HepG2 (cell line): Measurements from ENCODE around the gene MYL6B. TPM values are rescaled to one million over a fixed set of nuclear protein-coding genes. Genes with fewer than 3 reads are reported as not detected.
A peak's percentile ranks its signal among the peaks of the same experiment; 100 is the strongest.

ENCODE experiments used
- GABPA ChIP-seq, 2 experiments: IDR thresholded peaks; 2 replicates each; pipeline ENCODE4 v1.6.1; 2011 to 2016; ENCODE audit warnings: low read depth in 2 of 2, low read length in 1 of 2, missing biosample characterization in 1 of 2, missing genetic modification characterization in 1 of 2
- HNRNPLL ChIP-seq: fragments of 200-400 bp; formaldehyde crosslinking; IDR thresholded peaks from 2 replicates; pipeline ENCODE4 v1.6.1; 2017; ENCODE audit warnings: mild to moderate bottlenecking, low read depth, low read length; ENCODE audit not compliant: poor library complexity, severe bottlenecking
- MYNN ChIP-seq: sonication (generic); formaldehyde crosslinking; IDR thresholded peaks from 2 replicates; pipeline ENCODE4 v1.4.0; 2020; ENCODE audit warnings: mild to moderate bottlenecking, low read depth, missing genetic modification reagents
- U2AF2 ChIP-seq: fragments of 200-400 bp; formaldehyde crosslinking; IDR thresholded peaks from 2 replicates; pipeline ENCODE4 v1.6.1; 2017; ENCODE audit warnings: low read depth, mild to moderate bottlenecking, low read length
- USF2 ChIP-seq, 2 experiments: sonication (generic) in 1 of 2; formaldehyde crosslinking in 1 of 2; IDR thresholded peaks; 2 replicates each; pipeline versions ENCODE4 v1.5.1 to v1.6.1; 2011 to 2020; ENCODE audit warnings: borderline replicate concordance in 1 of 2, low read depth in 1 of 2, low read length in 1 of 2, mild to moderate bottlenecking in 1 of 2, missing genetic modification reagents in 1 of 2, moderate library complexity in 1 of 2
- ZBTB21 ChIP-seq: sonication (generic); formaldehyde crosslinking; IDR thresholded peaks from 2 replicates; pipeline ENCODE4 v1.4.0; 2020; ENCODE audit warnings: missing genetic modification reagents
- ZBTB44 ChIP-seq: sonication (generic); formaldehyde crosslinking; IDR thresholded peaks from 2 replicates; pipeline ENCODE4 v1.4.0; 2020; ENCODE audit warnings: missing genetic modification reagents
- ZFP36L1 ChIP-seq: sonication (generic); formaldehyde crosslinking; IDR thresholded peaks from 2 replicates; pipeline ENCODE4 v1.8.0; 2022; ENCODE audit warnings: mild to moderate bottlenecking, missing genetic modification reagents, moderate library complexity
- ZNF101 ChIP-seq: sonication (generic); formaldehyde crosslinking; IDR thresholded peaks from 2 replicates; pipeline ENCODE4 v1.4.0; 2020; ENCODE audit warnings: mild to moderate bottlenecking, low read depth, missing genetic modification reagents, borderline replicate concordance
- ZNF121 ChIP-seq: sonication (generic); formaldehyde crosslinking; IDR thresholded peaks from 2 replicates; pipeline ENCODE4 v1.5.0; 2020; ENCODE audit warnings: mild to moderate bottlenecking, missing genetic modification reagents
- ZNF253 ChIP-seq: sonication (generic); formaldehyde crosslinking; IDR thresholded peaks from 2 replicates; pipeline ENCODE4 v1.8.0; 2022; ENCODE audit warnings: mild to moderate bottlenecking, missing genetic modification reagents, borderline replicate concordance
- ZNF543 ChIP-seq: sonication (generic); formaldehyde crosslinking; IDR thresholded peaks from 2 replicates; pipeline ENCODE4 v1.4.0; 2020; ENCODE audit warnings: mild to moderate bottlenecking, missing genetic modification reagents
- polyA plus RNA-seq, 8 experiments: library from polyadenylated mRNA; depleted of rRNA in 3 of 8; stranded (reverse) in 7 of 8; unstranded in 1 of 8; fragments of >200 nt; fragmentation: Illumina TruSeq in 4 of 8; extraction: Trizol in 4 of 8; gene quantifications; 2 replicates each; pipeline versions ENCODE4 v1.2.1 to v1.2.3, GENCODE V29; 2011 to 2016; ENCODE audit warnings: low read depth in 4 of 8, missing spikeins in 1 of 8, mixed read lengths in 1 of 8; ENCODE audit not compliant: insufficient read depth in 1 of 8
- total RNA-seq, 5 experiments: library from RNA; depleted of rRNA; stranded (reverse); fragments of >200 nt; fragmentation: Illumina TruSeq; extraction: Trizol; gene quantifications; 2 replicates each; pipeline ENCODE4 v1.2.3, GENCODE V29; 2016; ENCODE audit warnings: low read depth in 1 of 5
- TF ChIP-seq, protein P1 (sequence below): sonication (generic); formaldehyde crosslinking; IDR thresholded peaks from 2 replicates; pipeline ENCODE4 v1.4.0; 2020; ENCODE audit warnings: mild to moderate bottlenecking, missing genetic modification reagents
- TF ChIP-seq, protein P2 (sequence below): IDR thresholded peaks from 2 replicates; pipeline ENCODE4 v1.6.1; 2018; ENCODE audit warnings: missing genetic modification reagents, mild to moderate bottlenecking, missing compliant biosample characterization
- TF ChIP-seq, protein P3 (sequence below): sonication (generic); formaldehyde crosslinking; IDR thresholded peaks from 2 replicates; pipeline ENCODE4 v1.8.1; 2023; ENCODE audit warnings: missing genetic modification reagents, mild to moderate bottlenecking, borderline replicate concordance
- TF ChIP-seq, protein P4 (sequence below): sonication (generic); formaldehyde crosslinking; IDR thresholded peaks from 2 replicates; pipeline ENCODE4 v1.4.0; 2020; ENCODE audit warnings: missing genetic modification reagents, mild to moderate bottlenecking, borderline replicate concordance

Gene MYL6B
- total and polyA plus RNA-seq, 2 of the 13 experiments (the other 11 are each of a cell fraction or from before 2014, with no cell fraction given) = 75.7 to 88.7 TPM

DNA sequence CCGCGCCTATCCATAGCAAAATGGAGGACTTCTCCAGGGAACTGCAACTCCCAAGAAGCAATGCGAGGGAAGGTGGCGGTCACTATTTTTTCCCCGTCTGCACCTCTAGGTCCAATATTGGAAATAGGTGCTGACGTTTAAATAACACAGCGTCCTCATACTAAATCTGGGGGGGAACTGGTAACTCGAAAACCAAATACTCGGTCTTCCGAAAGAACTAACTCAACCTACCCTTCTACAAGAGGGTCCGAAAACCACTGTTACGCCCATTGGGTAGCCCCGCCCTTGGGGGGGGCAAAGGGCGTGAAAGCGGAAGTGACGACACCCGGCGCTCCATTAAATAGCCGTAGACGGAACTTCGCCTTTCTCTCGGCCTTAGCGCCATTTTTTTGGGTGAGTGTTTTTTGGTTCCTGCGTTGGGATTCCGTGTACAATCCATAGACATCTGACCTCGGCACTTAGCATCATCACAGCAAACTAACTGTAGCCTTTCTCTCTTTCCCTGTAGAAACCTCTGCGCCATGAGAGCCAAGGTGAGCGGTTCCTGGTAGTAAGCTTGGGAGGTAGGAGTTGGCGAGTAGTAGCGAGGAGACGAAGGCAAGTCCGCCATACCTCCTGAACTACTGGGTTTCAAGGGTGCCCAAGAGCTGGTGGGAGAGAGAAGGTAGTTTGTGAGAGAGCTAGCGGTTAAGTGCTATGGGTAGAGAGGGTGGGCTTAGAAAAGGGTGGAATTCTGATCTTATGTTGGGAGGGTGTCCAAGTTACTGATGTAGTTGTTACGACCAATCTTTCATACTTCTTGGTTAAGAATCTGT lies 35.9 kb upstream of the MYL6B start, which contains the start of gene RPL41 (continued):
- TF ChIP-seq ZBTB44 (CRISPR knock-in tag) = peak; percentile 88; the same call in 1 of the 2 replicates
- no peak for TF ChIP-seq ZNF121 (CRISPR knock-in tag)
- TF ChIP-seq, protein P1, sequence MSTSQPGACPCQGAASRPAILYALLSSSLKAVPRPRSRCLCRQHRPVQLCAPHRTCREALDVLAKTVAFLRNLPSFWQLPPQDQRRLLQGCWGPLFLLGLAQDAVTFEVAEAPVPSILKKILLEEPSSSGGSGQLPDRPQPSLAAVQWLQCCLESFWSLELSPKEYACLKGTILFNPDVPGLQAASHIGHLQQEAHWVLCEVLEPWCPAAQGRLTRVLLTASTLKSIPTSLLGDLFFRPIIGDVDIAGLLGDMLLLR = 0 out of 2 replicates have a peak, but pooled peaks have one; percentile 51
- TF ChIP-seq, protein P2, sequence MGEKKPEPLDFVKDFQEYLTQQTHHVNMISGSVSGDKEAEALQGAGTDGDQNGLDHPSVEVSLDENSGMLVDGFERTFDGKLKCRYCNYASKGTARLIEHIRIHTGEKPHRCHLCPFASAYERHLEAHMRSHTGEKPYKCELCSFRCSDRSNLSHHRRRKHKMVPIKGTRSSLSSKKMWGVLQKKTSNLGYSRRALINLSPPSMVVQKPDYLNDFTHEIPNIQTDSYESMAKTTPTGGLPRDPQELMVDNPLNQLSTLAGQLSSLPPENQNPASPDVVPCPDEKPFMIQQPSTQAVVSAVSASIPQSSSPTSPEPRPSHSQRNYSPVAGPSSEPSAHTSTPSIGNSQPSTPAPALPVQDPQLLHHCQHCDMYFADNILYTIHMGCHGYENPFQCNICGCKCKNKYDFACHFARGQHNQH (CRISPR knock-in tag) = peak; percentile 72; the same call in 1 of the 2 replicates
- TF ChIP-seq, protein P3, sequence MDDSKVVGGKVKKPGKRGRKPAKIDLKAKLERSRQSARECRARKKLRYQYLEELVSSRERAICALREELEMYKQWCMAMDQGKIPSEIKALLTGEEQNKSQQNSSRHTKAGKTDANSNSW (CRISPR knock-in tag) = no peak
- TF ChIP-seq ZBTB21 (CRISPR knock-in tag) = peak; percentile 76
- no peak for TF ChIP-seq ZNF253 (CRISPR knock-in tag)
- TF ChIP-seq HNRNPLL = no peak
- TF ChIP-seq USF2 (IDR thresholded peaks at IDR 0.05; ENCODE audit: low read depth, low read length) = no peak
- TF ChIP-seq USF2 (CRISPR knock-in tag; IDR thresholded peaks at IDR 0.05; ENCODE audit: borderline replicate concordance) = no peak
- peak; percentile 68 for TF ChIP-seq GABPA (IDR thresholded peaks at IDR 0.05; ENCODE audit: low read depth, low read length)
- TF ChIP-seq GABPA (CRISPR knock-in tag; IDR thresholded peaks at IDR 0.05; ENCODE audit: low read depth) = peak; percentile 96
- TF ChIP-seq ZNF101 (CRISPR knock-in tag) = 0 out of 2 replicates have a peak, but pooled peaks have one; percentile 63
- no peak for TF ChIP-seq U2AF2
- TF ChIP-seq ZNF543 = peak; percentile 78
- TF ChIP-seq, protein P4, sequence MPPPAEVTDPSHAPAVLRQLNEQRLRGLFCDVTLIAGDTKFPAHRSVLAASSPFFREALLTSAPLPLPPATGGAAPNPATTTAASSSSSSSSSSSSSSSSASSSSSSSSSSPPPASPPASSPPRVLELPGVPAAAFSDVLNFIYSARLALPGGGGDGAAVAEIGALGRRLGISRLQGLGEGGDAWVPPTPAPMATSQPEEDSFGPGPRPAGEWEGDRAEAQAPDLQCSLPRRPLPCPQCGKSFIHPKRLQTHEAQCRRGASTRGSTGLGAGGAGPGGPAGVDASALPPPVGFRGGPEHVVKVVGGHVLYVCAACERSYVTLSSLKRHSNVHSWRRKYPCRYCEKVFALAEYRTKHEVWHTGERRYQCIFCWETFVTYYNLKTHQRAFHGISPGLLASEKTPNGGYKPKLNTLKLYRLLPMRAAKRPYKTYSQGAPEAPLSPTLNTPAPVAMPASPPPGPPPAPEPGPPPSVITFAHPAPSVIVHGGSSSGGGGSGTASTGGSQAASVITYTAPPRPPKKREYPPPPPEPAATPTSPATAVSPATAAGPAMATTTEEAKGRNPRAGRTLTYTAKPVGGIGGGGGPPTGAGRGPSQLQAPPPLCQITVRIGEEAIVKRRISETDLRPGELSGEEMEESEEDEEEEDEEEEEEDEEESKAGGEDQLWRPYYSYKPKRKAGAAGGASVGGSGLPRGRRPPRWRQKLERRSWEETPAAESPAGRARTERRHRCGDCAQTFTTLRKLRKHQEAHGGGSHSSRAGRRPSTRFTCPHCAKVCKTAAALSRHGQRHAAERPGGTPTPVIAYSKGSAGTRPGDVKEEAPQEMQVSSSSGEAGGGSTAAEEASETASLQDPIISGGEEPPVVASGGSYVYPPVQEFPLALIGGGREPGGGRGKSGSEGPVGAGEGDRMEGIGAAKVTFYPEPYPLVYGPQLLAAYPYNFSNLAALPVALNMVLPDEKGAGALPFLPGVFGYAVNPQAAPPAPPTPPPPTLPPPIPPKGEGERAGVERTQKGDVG (CRISPR knock-in tag) = no peak
- peak; percentile 82; the same call in 1 of the 2 replicates for TF ChIP-seq ZFP36L1 (CRISPR knock-in tag)
- peak; percentile 81; the same call in 1 of the 2 replicates for TF ChIP-seq MYNN (CRISPR knock-in tag)
